SK-N-MC (cell line): Measurements from ENCODE around the gene HOXB4.

Experiments used
- EZH2 ChIP-seq: fragments of 200-600 bp; sonication (generic); IDR thresholded peaks from one replicate; pipeline ENCODE4 v1.6.1; 2017; ENCODE audit warnings: antibody characterized with exemption
- FOXP2 ChIP-seq: optimal IDR thresholded peaks from 2 replicates; pipeline ENCODE3; 2011; ENCODE audit warnings: mild to moderate bottlenecking, moderate library complexity; ENCODE audit not compliant: insufficient read depth; ENCODE audit errors: extremely low read length, control extremely low read depth
- POLR2AphosphoS5 ChIP-seq: IDR thresholded peaks from 2 replicates; pipeline ENCODE4 v1.6.1; 2012; ENCODE audit warnings: mild to moderate bottlenecking, low read depth, low read length, borderline replicate concordance

DNA sequence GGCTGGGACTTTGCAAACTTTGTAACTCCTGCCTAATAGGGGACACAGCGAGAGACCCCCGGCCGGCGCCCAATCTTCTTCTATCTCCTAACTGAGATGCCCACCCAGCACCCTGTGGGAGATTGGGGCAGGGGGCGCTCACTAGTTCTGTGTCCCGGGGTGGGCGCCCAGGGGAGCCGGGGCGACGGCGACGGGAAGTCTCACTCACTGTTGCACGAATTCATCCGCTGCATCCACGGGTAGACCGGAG lies 19.3 kb upstream of the HOXB4 start:
- no peak for TF ChIP-seq EZH2
- TF ChIP-seq POLR2AphosphoS5 = no peak
- no peak for TF ChIP-seq FOXP2
